ENCODE data around the gene TRIM2. TPM values are rescaled to one million over a fixed set of nuclear protein-coding genes. Genes with fewer than 3 reads are reported as not detected.

TRIM2 gene
- total and polyA plus RNA-seq, 7 experiments from 2014 or later: 0.12 to 3.9 (median 2.1) TPM

DNA sequence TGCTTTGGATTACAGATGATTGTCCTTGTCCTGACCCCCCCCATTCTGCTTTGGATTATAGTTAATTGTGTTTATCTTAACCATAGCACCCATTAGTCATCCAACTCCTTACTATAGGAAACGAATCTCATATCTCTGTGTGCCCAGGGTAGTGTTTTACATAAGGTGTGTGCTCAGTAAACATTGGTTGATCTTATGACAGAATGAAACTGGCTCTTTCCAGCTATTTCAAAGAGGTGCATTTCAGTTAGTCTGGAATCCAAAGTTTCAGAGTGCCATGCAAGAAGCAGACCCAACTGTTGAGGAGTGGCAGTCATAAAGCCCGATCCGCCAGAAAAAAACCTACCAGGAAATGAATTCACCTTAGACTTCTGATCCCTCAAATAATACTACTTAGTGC, 14.7 kb downstream of the TRIM2 start:
- intact Hi-C loops (cut with micrococcal nuclease): no loop called here
- no peak for DNase-seq
- no peaks in the 10 kb centered on the region for H3K36me3 ChIP-seq (ENCODE audit: control insufficient read depth in 2 of 3, insufficient read depth in 3 of 3, low read length in 3 of 3)
- peaks cover 8 to 19% (median 15%) of the 10 kb centered on the region in 7 donors for H3K4me1 Mint-ChIP-seq
- H3K36me3 Mint-ChIP-seq: peaks cover 0 to 4% (median 0%) of the 10 kb centered on the region in 5 donors
- ChIA-PET CTCF (no interaction called here), POLR2A (interaction anchor here (0.5 kb wide), 1 partner anchor 182 kb away, joined by 3 read pairs; no protein-coding TSS in a partner anchor)
- H3K27me3 ChIP-seq (ENCODE audit: control insufficient read depth in 2 of 2, insufficient read depth in 2 of 2, low read length in 2 of 2): no peaks in the 10 kb centered on the region
- no peak for ATAC-seq
- H3K4me3 Mint-ChIP-seq: no peak overlapping the region
- H3K9me3 ChIP-seq (ENCODE audit: control insufficient read depth in 2 of 3, low read length in 3 of 3): no peaks in the 10 kb centered on the region
- peaks cover 0 to 7% of the 10 kb centered on the region in 2 donors for H3K4me1 ChIP-seq (ENCODE audit: control insufficient read depth in 2 of 2, insufficient read depth in 2 of 2, low read length in 2 of 2)
- no peak overlapping the region for H3K27ac ChIP-seq (ENCODE audit: low read depth, low read length)
- H3K27ac Mint-ChIP-seq: no peak overlapping the region
- no peak overlapping the region for H3K4me3 ChIP-seq (ENCODE audit: low read length)
- H3K9me3 Mint-ChIP-seq: peaks cover 0 to 2% (median 0%) of the 10 kb centered on the region in 11 donors
- H3K27me3 Mint-ChIP-seq: peaks cover 0 to 64% (median under 1%) of the 10 kb centered on the region in 5 donors

DNA sequence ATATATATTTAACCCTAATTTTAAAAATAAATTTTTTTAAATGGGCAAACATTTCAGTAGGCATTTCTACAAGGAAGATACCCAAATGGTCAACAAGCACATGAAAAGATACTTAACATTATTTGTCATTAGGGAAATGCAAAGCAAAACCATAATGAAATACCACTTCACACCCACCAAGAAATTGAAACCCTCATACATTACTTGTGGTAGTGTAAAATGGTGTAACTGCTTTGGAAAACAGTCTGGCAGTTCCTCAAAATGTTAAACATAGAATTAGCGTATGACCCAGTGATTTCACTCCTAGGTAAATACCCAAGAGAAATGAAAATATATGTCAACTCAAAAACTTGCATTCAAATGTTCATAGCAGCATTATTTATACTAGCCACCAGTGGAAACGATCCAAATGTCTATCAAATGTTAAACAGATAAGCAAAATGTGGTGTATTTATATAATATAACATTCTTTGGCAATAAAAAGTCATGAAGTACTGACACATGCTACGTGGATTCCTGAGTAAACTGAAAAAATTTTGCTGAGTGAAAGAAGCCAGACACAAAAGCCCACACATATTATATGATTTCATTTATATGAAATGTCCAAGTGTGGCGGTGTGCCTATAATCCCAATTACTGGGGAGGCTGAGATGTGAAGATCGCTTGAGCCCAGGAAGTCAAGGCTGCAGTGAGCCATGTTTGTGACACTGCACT, 16.6 kb downstream of the TRIM2 start:
- CTCF ChIA-PET: no interaction called here
- POLR2A ChIA-PET: interaction anchor here (0.7 kb wide), 1 partner anchor 16 kb away, joined by 3 read pairs; no protein-coding TSS in a partner anchor
- intact Hi-C loops (cut with micrococcal nuclease): loop anchor here in 1 of 2 donors (5.0 to 10.0 kb wide), 2 partner anchors 96 to 436 kb away; no protein-coding TSS in a partner anchor
- peaks cover 0 to 69% (median 3%) of the 10 kb centered on the region in 5 donors for H3K27me3 Mint-ChIP-seq
- H3K9me3 Mint-ChIP-seq: peaks cover 0 to 3% (median 0%) of the 10 kb centered on the region in 11 donors
- H3K27ac Mint-ChIP-seq: peak overlapping the region in 4 of 9 donors; percentile 42 to 50 (median 45)
- H3K4me1 Mint-ChIP-seq: peaks cover 23 to 38% (median 32%) of the 10 kb centered on the region in 7 donors
- H3K36me3 ChIP-seq (ENCODE audit: control insufficient read depth in 2 of 3, insufficient read depth in 3 of 3, low read length in 3 of 3): no peaks in the 10 kb centered on the region
- H3K4me3 ChIP-seq (ENCODE audit: low read length): no peak overlapping the region
- H3K4me1 ChIP-seq (ENCODE audit: control insufficient read depth in 2 of 2, insufficient read depth in 2 of 2, low read length in 2 of 2): peaks cover 0 to 24% of the 10 kb centered on the region in 2 donors
- peaks cover 0 to 13% (median 0%) of the 10 kb centered on the region in 5 donors for H3K36me3 Mint-ChIP-seq
- no peak for DNase-seq
- H3K27me3 ChIP-seq (ENCODE audit: control insufficient read depth in 2 of 2, insufficient read depth in 2 of 2, low read length in 2 of 2): no peaks in the 10 kb centered on the region
- no peak overlapping the region for H3K27ac ChIP-seq (ENCODE audit: low read depth, low read length)
- H3K9me3 ChIP-seq (ENCODE audit: control insufficient read depth in 2 of 3, low read length in 3 of 3): no peaks in the 10 kb centered on the region
- peak overlapping the region in 6 of 10 donors; percentile 4 to 96 (median 58) for H3K4me3 Mint-ChIP-seq
- ATAC-seq: no peak

DNA sequence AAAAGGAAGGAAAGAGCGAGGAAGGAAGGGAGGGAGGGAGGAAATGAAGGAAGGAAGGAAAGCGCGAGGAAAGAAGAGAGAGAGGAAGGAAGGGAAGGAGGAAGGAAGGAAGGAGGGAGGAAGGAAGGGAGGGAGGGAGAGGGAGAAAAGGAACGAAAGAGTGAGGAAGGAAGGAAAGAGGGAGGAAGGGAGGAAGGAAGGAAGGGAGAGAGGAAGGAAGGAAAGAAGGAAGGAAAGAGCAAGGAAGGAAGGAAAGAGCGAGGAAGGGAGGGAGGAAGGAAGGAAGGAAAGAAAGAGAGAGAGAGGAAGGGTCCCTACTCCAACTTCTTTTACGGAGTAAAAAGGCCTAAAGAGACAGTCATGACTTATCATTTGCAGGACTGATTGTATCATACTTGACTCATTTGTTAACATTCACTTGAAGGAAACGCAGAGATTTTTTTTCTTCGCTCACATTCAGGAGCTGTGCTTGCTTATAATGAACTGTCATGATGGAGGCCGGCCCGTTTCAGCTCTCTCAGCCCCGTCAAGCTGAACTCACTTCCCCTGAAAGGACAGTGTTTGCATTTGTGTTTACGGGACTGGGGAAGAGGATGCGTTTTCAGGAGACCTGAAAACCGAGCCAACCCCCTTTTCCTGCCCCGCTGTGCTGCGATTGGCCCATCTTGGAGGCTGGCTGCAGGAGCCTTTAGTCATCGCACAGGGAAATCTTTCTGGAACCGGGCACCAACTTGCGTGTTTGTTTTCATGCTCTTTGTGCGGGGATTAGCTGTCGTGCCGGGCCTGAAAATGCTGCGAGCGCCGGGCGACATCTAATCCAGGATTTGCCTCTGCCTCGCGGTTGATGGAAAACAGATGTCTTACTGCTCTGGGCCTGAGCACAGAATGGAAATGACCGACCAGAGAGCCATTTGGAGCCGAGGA, 17.8 kb downstream of the TRIM2 start:
- ChIA-PET CTCF (interaction anchor here (0.7 kb wide), 1 partner anchor 98 kb away, joined by 3 read pairs; no protein-coding TSS in a partner anchor), POLR2A (interaction anchor here (0.7 to 1.0 kb wide), 2 partner anchors 17 to 27 kb away, joined by 3 read pairs; no protein-coding TSS in a partner anchor)
- Mint-ChIP-seq H3K9me3 (peaks cover 0 to 3% (median 0%) of the 10 kb centered on the region in 11 donors), H3K36me3 (peaks cover 0 to 13% (median 0%) of the 10 kb centered on the region in 5 donors), H3K4me1 (peaks cover 23 to 48% (median 42%) of the 10 kb centered on the region in 7 donors), H3K4me3 (peak overlapping the region; percentile 86 to 96 (median 92)), H3K27ac (peak overlapping the region in 8 of 9 donors; percentile 42 to 88 (median 76)), H3K27me3 (peaks cover 0 to 66% (median 3%) of the 10 kb centered on the region in 5 donors)
- DNase-seq (peak in 8 of 9 donors; percentile 19 to 42 (median 31)), ATAC-seq (peak; percentile 65)
- Histone ChIP-seq H3K36me3 (ENCODE audit: control insufficient read depth in 2 of 3, insufficient read depth in 3 of 3, low read length in 3 of 3) (no peaks in the 10 kb centered on the region), H3K4me3 (ENCODE audit: low read length) (peak overlapping the region; percentile 62), H3K27me3 (ENCODE audit: control insufficient read depth in 2 of 2, insufficient read depth in 2 of 2, low read length in 2 of 2) (no peaks in the 10 kb centered on the region), H3K4me1 (ENCODE audit: control insufficient read depth in 2 of 2, insufficient read depth in 2 of 2, low read length in 2 of 2) (peaks cover 0 to 24% of the 10 kb centered on the region in 2 donors), H3K9me3 (ENCODE audit: control insufficient read depth in 2 of 3, low read length in 3 of 3) (no peaks in the 10 kb centered on the region), H3K27ac (ENCODE audit: low read depth, low read length) (peak overlapping the region; percentile 60)
- intact Hi-C loops (cut with micrococcal nuclease): loop anchor here (1.0 to 10.0 kb wide), 5 partner anchors 17 to 437 kb away; no protein-coding TSS in a partner anchor

DNA sequence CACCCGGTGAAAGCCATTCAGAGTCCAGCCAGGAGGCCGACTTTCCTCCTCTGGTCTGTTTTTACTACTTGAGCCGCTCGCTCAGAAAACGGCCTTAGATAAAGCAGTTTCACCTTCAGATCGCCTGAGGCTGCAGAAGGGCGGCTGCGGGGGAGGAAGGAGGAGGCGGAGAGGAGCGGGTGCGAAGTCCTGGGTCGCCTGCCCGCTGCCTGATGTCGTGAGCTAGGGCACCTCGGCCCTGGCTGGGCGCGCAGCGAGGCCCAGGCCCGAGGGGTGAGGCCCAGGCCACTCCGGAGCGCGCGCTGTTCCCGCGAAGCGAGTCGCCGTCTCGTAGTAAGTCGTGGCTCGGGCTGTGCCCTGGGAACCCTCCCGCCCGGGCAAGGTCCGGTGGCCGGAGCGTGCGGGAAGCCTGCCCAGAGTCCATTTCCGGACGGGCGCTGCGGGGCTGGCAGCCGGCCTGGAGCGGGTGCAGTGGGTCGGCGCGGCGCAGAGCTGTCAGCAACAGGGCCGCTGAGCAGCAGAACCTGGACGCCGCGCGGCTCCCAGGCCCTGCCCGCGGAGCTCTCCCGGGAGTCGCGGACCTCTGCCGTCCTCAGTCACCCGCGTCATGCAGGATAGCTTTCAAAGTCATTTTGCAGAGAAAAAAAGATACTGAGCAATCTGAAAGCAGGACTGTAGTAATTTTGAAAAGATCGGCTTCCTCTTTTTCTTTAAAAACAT, 18.6 kb downstream of the TRIM2 start:
- CTCF ChIA-PET: interaction anchor here (0.7 kb wide), 1 partner anchor 97 kb away, joined by 3 read pairs; no protein-coding TSS in a partner anchor
- POLR2A ChIA-PET: interaction anchor here (1.0 kb wide), 1 partner anchor 26 kb away, joined by 3 read pairs; no protein-coding TSS in a partner anchor
- no peaks in the 10 kb centered on the region for H3K27me3 ChIP-seq (ENCODE audit: control insufficient read depth in 2 of 2, insufficient read depth in 2 of 2, low read length in 2 of 2)
- ATAC-seq (peak; percentile 69), DNase-seq (peak in 7 of 9 donors; percentile 7 to 35 (median 15))
- intact Hi-C loops (cut with micrococcal nuclease): loop anchor here (1.0 to 10.0 kb wide), 5 partner anchors 18 to 438 kb away; no protein-coding TSS in a partner anchor
- Mint-ChIP-seq H3K9me3 (peaks cover 0 to 3% (median 0%) of the 10 kb centered on the region in 11 donors), H3K27me3 (peaks cover 0 to 62% (median 3%) of the 10 kb centered on the region in 5 donors), H3K27ac (peak overlapping the region in 8 of 9 donors; percentile 70 to 91 (median 81)), H3K4me1 (peaks cover 23 to 52% (median 42%) of the 10 kb centered on the region in 7 donors), H3K4me3 (peak overlapping the region; percentile 86 to 96 (median 92)), H3K36me3 (peaks cover 0 to 13% (median 0%) of the 10 kb centered on the region in 5 donors)
- no peaks in the 10 kb centered on the region for H3K36me3 ChIP-seq (ENCODE audit: control insufficient read depth in 2 of 3, insufficient read depth in 3 of 3, low read length in 3 of 3)
- peak overlapping the region; percentile 62 for H3K4me3 ChIP-seq (ENCODE audit: low read length)
- H3K27ac ChIP-seq (ENCODE audit: low read depth, low read length): peak overlapping the region; percentile 60
- H3K9me3 ChIP-seq (ENCODE audit: control insufficient read depth in 2 of 3, low read length in 3 of 3): no peaks in the 10 kb centered on the region
- H3K4me1 ChIP-seq (ENCODE audit: control insufficient read depth in 2 of 2, insufficient read depth in 2 of 2, low read length in 2 of 2): peaks cover 0 to 24% of the 10 kb centered on the region in 2 donors

DNA sequence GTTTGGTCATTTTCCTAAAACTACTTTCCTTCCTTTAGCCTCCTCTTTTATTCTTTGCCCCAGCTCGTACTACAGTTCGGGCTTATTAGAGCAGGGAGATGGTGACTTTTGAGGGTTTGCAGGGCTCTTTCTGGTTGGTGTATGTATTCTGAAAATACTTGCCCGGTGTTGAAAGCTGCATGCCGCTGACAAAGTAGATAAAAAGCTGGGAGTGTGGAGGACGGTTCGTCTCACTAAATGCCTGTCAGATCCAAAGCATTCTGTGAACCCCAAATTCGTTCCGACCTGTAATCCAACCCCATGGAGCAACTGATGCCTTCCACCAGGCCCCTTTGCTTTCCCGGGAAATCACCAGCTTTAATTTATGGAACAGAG, 19.2 kb downstream of the TRIM2 start:
- peaks cover 23 to 56% (median 42%) of the 10 kb centered on the region in 7 donors for H3K4me1 Mint-ChIP-seq
- H3K9me3 Mint-ChIP-seq: peaks cover 0 to 3% (median 0%) of the 10 kb centered on the region in 11 donors
- ChIA-PET CTCF (no interaction called here), POLR2A (interaction anchor here (0.6 to 1.2 kb wide), 2 partner anchors 275 to 499 kb away, joined by 3 to 4 read pairs; no protein-coding TSS in a partner anchor)
- no peaks in the 10 kb centered on the region for H3K36me3 ChIP-seq (ENCODE audit: control insufficient read depth in 2 of 3, insufficient read depth in 3 of 3, low read length in 3 of 3)
- H3K4me3 Mint-ChIP-seq: peak overlapping the region; percentile 86 to 96 (median 92)
- H3K36me3 Mint-ChIP-seq: peaks cover 0 to 13% (median 0%) of the 10 kb centered on the region in 5 donors
- no peaks in the 10 kb centered on the region for H3K9me3 ChIP-seq (ENCODE audit: control insufficient read depth in 2 of 3, low read length in 3 of 3)
- H3K27ac Mint-ChIP-seq: peak overlapping the region in 8 of 9 donors; percentile 19 to 91 (median 77)
- H3K4me3 ChIP-seq (ENCODE audit: low read length): peak overlapping the region; percentile 62
- peak overlapping the region; percentile 60 for H3K27ac ChIP-seq (ENCODE audit: low read depth, low read length)
- DNase-seq (no peak), ATAC-seq (no peak)
- intact Hi-C loops (cut with micrococcal nuclease): loop anchor here (2.0 to 10.0 kb wide), 3 partner anchors 25 to 439 kb away; no protein-coding TSS in a partner anchor
- H3K27me3 Mint-ChIP-seq: peaks cover 0 to 58% (median 3%) of the 10 kb centered on the region in 5 donors
- H3K27me3 ChIP-seq (ENCODE audit: control insufficient read depth in 2 of 2, insufficient read depth in 2 of 2, low read length in 2 of 2): no peaks in the 10 kb centered on the region
- peaks cover 0 to 24% of the 10 kb centered on the region in 2 donors for H3K4me1 ChIP-seq (ENCODE audit: control insufficient read depth in 2 of 2, insufficient read depth in 2 of 2, low read length in 2 of 2)
